GM13976 (cell line): ENCODE measurements around the gene TEX30.
"Not testable (repeated sequence)": the region's sequence is repeated elsewhere in the genome, so short reads cannot be mapped to it uniquely, and the experiment has no call there.

Experiments used
- DNase-seq: peaks from one replicate; pipeline ENCODE4 v3.0.0; 2012; ENCODE audit warnings: low spot score
- in situ Hi-C: fragments of 300-500 bp; cut with MboI; formaldehyde crosslinking; loops from one replicate; pipeline ENCODE4 v1.12.0; 2022; ENCODE audit warnings: low sequenced_read_pairs, mixed read lengths, inconsistent platforms; ENCODE audit not compliant: unreplicated experiment
- TF ChIP-seq, protein P1 (sequence below): IDR thresholded peaks from 2 replicates; pipeline ENCODE4 v1.5.1; 2012; ENCODE audit warnings: borderline replicate concordance, mild to moderate bottlenecking; ENCODE audit not compliant: insufficient read depth; ENCODE audit errors: extremely low read depth, missing control alignments, control extremely low read depth

Gene TEX30

DNA sequence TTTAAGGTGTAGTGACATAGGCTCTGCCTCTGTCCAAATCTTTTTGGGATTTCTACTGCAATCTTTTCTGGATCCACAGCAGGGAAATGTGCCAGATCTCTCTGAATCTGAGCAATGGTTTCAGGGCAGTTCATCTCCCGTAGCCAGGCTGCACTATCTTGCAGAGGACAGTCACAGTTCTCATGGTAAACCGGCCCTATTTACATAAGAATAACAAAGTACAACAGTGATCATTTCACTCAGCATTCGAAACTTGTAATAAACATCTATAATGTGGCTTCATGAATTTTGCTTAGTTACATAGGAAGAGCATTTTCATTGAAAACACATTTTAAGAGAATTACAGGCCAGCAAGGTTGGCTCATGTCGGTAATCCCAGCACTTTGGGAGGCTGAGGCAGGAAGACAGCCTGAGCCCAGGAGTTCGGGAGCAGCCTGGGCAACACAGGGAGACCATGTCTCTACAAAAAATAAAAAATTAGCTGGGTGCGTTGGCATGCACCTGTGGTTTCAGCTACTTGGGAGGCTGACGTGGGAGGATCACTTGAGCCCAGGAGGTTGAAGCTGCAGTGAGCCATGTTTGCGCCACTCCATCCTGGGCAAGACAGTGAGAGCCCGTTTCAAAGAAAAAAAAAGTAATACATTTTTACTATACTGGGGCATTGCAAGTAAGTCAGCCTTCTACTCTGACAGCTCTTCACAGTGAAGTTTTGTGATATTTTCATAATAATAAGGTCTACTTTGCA is 20.2 kb upstream of the TEX30 start:
- in situ Hi-C loops, result no loop called here
- DNase-seq, result no peak
- TF ChIP-seq, protein P1, sequence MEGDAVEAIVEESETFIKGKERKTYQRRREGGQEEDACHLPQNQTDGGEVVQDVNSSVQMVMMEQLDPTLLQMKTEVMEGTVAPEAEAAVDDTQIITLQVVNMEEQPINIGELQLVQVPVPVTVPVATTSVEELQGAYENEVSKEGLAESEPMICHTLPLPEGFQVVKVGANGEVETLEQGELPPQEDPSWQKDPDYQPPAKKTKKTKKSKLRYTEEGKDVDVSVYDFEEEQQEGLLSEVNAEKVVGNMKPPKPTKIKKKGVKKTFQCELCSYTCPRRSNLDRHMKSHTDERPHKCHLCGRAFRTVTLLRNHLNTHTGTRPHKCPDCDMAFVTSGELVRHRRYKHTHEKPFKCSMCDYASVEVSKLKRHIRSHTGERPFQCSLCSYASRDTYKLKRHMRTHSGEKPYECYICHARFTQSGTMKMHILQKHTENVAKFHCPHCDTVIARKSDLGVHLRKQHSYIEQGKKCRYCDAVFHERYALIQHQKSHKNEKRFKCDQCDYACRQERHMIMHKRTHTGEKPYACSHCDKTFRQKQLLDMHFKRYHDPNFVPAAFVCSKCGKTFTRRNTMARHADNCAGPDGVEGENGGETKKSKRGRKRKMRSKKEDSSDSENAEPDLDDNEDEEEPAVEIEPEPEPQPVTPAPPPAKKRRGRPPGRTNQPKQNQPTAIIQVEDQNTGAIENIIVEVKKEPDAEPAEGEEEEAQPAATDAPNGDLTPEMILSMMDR, result no peak

DNA sequence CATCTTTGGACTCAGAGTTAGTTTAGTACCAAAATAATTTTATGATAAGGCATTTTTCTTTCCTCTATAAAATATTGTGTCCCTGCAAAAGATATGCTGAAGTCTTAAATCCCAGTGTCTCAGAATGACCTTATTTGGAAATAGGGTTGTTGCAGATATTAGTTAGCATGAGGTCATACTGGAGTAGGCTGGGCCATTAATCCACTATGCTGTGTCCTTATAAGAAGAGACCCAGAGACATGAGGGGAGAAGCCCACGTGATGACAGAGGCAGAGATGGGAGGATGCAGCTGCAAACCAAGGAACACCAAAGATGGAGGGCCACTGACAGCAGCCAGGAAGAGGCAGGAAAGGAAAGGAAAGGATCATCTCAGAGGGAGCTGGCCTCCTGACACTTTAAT is 18.8 kb upstream of the TEX30 start:
- no peak for DNase-seq
- TF ChIP-seq, protein P1, result no peak
- in situ Hi-C loops, result no loop called here

DNA sequence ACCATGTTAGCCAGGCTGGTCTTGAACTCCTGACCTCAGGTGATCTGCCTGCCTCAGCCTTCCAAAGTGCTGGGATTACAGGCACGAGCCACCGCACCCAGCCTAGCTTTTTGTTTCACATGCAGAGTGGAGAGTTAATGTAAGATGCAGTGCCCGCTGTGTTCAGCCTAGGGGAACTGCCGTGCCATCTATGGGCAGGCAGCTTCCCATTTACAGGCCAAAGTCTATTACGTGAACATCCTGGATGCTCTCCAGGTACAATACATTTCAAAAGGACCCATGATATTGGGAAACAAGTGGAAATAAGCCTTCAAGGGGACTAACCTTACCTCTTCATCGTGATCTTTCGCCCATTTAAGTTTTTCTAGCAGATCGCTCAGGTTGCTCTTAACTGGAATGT is 15.1 kb upstream of the TEX30 start:
- in situ Hi-C loops, result no loop called here
- no peak for DNase-seq
- TF ChIP-seq, protein P1, result no peak

DNA sequence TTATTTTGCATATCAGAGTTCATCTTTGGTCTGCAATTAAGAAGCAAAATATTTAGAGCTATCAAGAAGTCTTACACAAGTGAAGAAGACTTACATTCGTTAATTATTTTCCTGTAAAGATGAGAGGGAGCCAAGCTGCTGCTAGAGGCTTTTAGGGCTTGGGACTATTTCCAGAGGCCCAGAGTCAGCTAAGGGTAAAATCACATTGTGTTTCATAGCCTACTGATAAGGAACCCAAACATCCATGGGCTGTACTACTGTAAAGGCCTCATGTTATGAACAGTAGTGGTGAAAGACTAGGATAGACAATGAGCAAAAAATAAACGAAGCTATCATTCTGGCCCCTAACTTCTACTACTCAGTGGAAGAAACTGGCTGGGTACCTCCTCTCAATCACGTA is 10.9 kb upstream of the TEX30 start:
- DNase-seq, result no peak
- in situ Hi-C loops, result no loop called here
- TF ChIP-seq, protein P1, result no peak

DNA sequence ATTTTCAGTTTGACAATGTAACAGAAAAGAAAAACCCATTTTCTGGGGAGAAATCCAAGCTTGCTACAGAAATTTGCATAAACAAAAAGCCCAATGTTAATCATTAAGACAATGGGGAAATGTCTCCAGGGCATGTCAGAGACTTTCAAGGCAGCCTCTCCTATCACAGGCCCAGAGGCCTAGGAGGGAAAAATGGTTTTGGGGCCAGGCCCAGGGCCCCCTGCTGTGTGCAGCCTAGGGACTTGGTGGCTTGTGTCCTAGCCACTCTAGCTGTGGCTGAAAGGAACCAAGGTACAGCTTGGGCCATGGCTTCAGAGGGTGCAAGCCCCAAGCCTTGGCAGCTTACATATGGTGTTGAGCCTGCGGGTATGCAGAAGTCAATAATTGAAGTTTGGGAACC is 8.0 kb upstream of the TEX30 start:
- in situ Hi-C loops, result no loop called here
- TF ChIP-seq, protein P1, result no peak
- DNase-seq, result no peak

DNA sequence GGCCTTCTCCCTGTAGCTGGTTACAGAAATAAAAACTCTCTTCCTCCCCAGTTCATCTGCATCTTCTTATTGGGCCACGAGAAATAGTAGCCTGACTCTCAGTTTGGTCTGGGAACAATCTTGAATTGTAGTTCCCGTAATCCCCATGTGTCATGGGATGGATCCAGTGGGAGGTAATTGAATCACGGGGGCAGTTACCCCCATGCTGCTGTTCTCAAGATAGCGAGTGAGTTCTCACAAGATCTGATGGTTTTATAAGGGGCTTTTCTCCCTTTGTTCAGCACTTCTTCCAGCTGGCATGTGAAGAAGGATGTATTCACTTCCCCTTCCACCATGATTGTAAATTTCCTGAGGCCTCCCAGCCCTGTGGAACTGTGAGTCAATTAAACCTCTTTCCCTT is 7.1 kb upstream of the TEX30 start:
- DNase-seq, in situ Hi-C loops: not testable (repeated sequence)

DNA sequence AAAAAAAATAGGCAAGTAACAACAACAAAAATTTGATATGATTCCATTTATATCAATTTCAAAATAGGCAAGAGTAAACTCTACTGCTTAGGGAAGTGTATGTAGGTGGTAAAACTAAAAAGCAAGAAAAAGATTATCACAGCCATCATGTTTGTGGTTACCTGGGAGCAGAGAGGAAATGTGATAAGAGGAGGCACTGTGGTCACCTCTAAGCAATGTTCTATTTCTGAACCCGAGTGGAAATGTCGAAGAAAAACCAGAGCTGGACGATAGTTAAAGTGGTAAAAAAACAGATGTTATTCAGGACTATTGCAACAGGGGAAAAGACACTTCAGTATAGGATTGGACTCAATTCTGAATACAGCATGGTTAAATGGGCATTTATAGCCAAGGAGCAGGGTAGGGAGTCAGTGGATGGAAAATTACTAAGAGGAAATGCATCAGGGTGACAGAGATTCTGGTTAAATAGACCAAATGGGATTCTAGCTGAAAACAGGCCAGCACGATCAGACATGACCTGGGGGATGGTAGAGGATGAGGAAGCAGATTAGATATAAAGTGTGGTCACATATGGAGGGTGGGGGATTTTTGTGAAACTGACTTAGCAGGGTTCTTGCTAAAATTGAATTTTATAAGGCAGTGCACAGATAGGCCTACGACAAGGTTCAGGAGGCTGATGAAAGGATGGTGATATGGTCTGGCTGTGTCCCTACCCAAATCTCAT is 6.0 kb upstream of the TEX30 start:
- TF ChIP-seq, protein P1, result no peak
- peak; percentile 23 for DNase-seq
- in situ Hi-C loops, result loop anchor here (10.0 kb wide), 1 partner anchor 185 kb away; the partner anchor contains the start of gene TPP2
